Endothelial cell of umbilical vein (primary cell): ENCODE measurements around the gene EFNA5.

ENCODE experiments used
- CTCF ChIP-seq, 2 donors: IDR thresholded peaks; 1 replicate in 1 of 2; 2 replicates in 1 of 2; pipeline ENCODE4 v1.5.1; 2011; ENCODE audit warnings: low read length in 2 of 2, mild to moderate bottlenecking in 2 of 2, moderate library complexity in 2 of 2, control low read depth in 1 of 2, inconsistent platforms in 1 of 2, low read depth in 1 of 2; ENCODE audit not compliant: insufficient read depth in 1 of 2; ENCODE audit errors: extremely low read depth in 1 of 2
- EZH2 ChIP-seq: IDR thresholded peaks from 2 replicates; pipeline ENCODE4 v1.6.1; 2012; ENCODE audit warnings: borderline replicate concordance, low read depth, mild to moderate bottlenecking, moderate library complexity, low read length, inconsistent platforms; ENCODE audit not compliant: severe bottlenecking
- JUN ChIP-seq: IDR thresholded peaks from 2 replicates; pipeline ENCODE4 v1.6.1; 2011; ENCODE audit warnings: borderline replicate concordance, low read depth; ENCODE audit not compliant: insufficient read length, insufficient read depth
- MYC ChIP-seq: IDR thresholded peaks from one replicate; pipeline ENCODE4 v1.6.1; 2011; ENCODE audit warnings: mild to moderate bottlenecking, low read depth, low read length
- POLR2A ChIP-seq: IDR thresholded peaks from 2 replicates; pipeline ENCODE4 v1.6.1; 2012; ENCODE audit warnings: low read depth, mild to moderate bottlenecking, control low read depth, low read length
- POLR2AphosphoS5 ChIP-seq: IDR thresholded peaks from 2 replicates; pipeline ENCODE4 v1.6.1; 2012; ENCODE audit warnings: low read depth, mild to moderate bottlenecking, control low read depth, low read length, moderate library complexity; ENCODE audit not compliant: insufficient read depth

- TF ChIP-seq POLR2AphosphoS5 (no peak), CTCF (IDR thresholded peaks at IDR 0.05; ENCODE audit: extremely low read depth in 1 of 2, insufficient read depth in 1 of 2, low read depth in 1 of 2, low read length in 2 of 2) (no peak), POLR2A (no peak), EZH2 (no peak), MYC (no peak), JUN (no peak)
Observed at GRCh38 chr5:107496466-107496865, 174.3 kb downstream of the EFNA5 start.
